GM23338 (cell line): ENCODE results near the gene BMP8B.

Experiments used
- CREB1 ChIP-seq: fragments of 250-450 bp; sonication (Bioruptor Pico); IDR thresholded peaks from 2 replicates; pipeline ENCODE4 v1.5.0; 2020; ENCODE audit warnings: low read depth, mild to moderate bottlenecking, moderate library complexity
- EZH2 ChIP-seq: fragments of 200-600 bp; sonication (generic); IDR thresholded peaks from one replicate; pipeline ENCODE4 v1.8.0; 2017; ENCODE audit warnings: antibody characterized with exemption, mild to moderate bottlenecking, low read depth; ENCODE audit not compliant: unreplicated experiment
- EZH2phosphoT487 ChIP-seq: fragments of 200-600 bp; sonication (generic); IDR thresholded peaks from one replicate; pipeline ENCODE4 v1.8.1; 2018; ENCODE audit warnings: antibody characterized with exemption; ENCODE audit not compliant: unreplicated experiment
- JUNB ChIP-seq: IDR thresholded peaks from one replicate; pipeline ENCODE4 v1.6.1; 2016; ENCODE audit warnings: antibody characterized with exemption; ENCODE audit not compliant: unreplicated experiment
- NANOG ChIP-seq: IDR thresholded peaks from 2 replicates; pipeline ENCODE4 v1.6.1; 2016; ENCODE audit warnings: antibody characterized with exemption, borderline replicate concordance
- POLR2AphosphoS5 ChIP-seq: IDR thresholded peaks from 2 replicates; pipeline ENCODE4 v1.6.1; 2016; ENCODE audit warnings: antibody characterized with exemption, low read depth
- REST ChIP-seq: IDR thresholded peaks from one replicate; pipeline ENCODE4 v1.6.1; 2018; ENCODE audit warnings: antibody characterized with exemption; ENCODE audit not compliant: unreplicated experiment
- STAT1 ChIP-seq: IDR thresholded peaks from one replicate; pipeline ENCODE4 v1.6.1; 2016; ENCODE audit warnings: antibody characterized with exemption; ENCODE audit not compliant: unreplicated experiment
- ZNF114 ChIP-seq: fragments of 250-450 bp; sonication (Bioruptor Pico); IDR thresholded peaks from 2 replicates; pipeline ENCODE4 v1.5.0; 2020; ENCODE audit warnings: mild to moderate bottlenecking, moderate library complexity
- ZNF331 ChIP-seq: fragments of 250-450 bp; sonication (Bioruptor Pico); IDR thresholded peaks from 2 replicates; pipeline ENCODE4 v1.5.0; 2020; ENCODE audit warnings: low read depth, mild to moderate bottlenecking, moderate library complexity
- ZNF462 ChIP-seq: fragments of 250-450 bp; sonication (Bioruptor Pico); IDR thresholded peaks from 2 replicates; pipeline ENCODE4 v1.5.0; 2020; ENCODE audit warnings: mild to moderate bottlenecking, moderate library complexity
- TF ChIP-seq, protein P1 (sequence below), 2 experiments: fragments of 200-600 bp in 1 of 2; sonication (generic) in 1 of 2; conservative IDR thresholded peaks; 2 replicates each; pipeline versions ENCODE4 v1.5.1 to v1.6.1; 2016 to 2017; ENCODE audit warnings: antibody characterized with exemption in 2 of 2, low read depth in 2 of 2, mild to moderate bottlenecking in 2 of 2, moderate library complexity in 1 of 2
- TF ChIP-seq, protein P2 (sequence below): IDR thresholded peaks from 2 replicates; pipeline ENCODE4 v1.6.1; 2016; ENCODE audit warnings: antibody characterized with exemption

DNA sequence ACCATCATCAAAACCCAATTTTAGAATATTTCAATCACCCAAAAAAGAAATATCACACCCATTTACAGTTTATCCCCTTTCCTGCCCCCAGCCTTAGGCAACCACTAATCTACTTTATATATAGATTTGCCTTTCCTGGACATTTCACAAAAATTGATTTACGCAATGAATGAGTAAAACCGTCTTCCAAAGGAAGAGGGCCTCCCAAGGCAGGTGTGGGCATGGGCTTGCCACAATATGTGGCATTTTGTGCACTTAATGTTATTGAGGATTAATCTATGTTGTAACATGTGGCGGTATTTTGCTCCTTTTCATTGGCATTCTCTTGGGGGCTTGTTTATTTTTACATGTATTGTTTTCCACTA is 11.8 kb upstream of the BMP8B start:
- TF ChIP-seq, protein P1, sequence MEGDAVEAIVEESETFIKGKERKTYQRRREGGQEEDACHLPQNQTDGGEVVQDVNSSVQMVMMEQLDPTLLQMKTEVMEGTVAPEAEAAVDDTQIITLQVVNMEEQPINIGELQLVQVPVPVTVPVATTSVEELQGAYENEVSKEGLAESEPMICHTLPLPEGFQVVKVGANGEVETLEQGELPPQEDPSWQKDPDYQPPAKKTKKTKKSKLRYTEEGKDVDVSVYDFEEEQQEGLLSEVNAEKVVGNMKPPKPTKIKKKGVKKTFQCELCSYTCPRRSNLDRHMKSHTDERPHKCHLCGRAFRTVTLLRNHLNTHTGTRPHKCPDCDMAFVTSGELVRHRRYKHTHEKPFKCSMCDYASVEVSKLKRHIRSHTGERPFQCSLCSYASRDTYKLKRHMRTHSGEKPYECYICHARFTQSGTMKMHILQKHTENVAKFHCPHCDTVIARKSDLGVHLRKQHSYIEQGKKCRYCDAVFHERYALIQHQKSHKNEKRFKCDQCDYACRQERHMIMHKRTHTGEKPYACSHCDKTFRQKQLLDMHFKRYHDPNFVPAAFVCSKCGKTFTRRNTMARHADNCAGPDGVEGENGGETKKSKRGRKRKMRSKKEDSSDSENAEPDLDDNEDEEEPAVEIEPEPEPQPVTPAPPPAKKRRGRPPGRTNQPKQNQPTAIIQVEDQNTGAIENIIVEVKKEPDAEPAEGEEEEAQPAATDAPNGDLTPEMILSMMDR (conservative IDR thresholded peaks at IDR 0.05; ENCODE audit: low read depth in 2 of 2): no peak
- no peak for TF ChIP-seq CREB1
- TF ChIP-seq REST: no peak
- no peak for TF ChIP-seq EZH2phosphoT487
- TF ChIP-seq EZH2: no peak
- TF ChIP-seq POLR2AphosphoS5: no peak
- TF ChIP-seq, protein P2, sequence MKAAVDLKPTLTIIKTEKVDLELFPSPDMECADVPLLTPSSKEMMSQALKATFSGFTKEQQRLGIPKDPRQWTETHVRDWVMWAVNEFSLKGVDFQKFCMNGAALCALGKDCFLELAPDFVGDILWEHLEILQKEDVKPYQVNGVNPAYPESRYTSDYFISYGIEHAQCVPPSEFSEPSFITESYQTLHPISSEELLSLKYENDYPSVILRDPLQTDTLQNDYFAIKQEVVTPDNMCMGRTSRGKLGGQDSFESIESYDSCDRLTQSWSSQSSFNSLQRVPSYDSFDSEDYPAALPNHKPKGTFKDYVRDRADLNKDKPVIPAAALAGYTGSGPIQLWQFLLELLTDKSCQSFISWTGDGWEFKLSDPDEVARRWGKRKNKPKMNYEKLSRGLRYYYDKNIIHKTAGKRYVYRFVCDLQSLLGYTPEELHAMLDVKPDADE: no peak
- TF ChIP-seq JUNB: no peak
- no peak for TF ChIP-seq ZNF114 (CRISPR knock-in tag)
- no peak for TF ChIP-seq STAT1
- no peak for TF ChIP-seq NANOG
- TF ChIP-seq ZNF331 (CRISPR knock-in tag): no peak
- no peak for TF ChIP-seq ZNF462 (CRISPR knock-in tag)
